Endothelial cell of umbilical vein (primary cell): ENCODE results near the gene PRR3. TPM values are rescaled to one million over a fixed set of nuclear protein-coding genes. Genes with fewer than 3 reads are reported as not detected.

Source experiments
- BruUV-seq: library from RNA; stranded (reverse); fragments of 400-500 nt; replicated peaks from 2 replicates; lab custom pipeline; 2021; lab: Mats Ljungman, UMichigan
- CTCF ChIA-PET: fragments of 300-600, 350-600 bp; sonication (Branson Sonifier 250); formaldehyde crosslinking; loops from one replicate; lab custom pipeline; 2021; ENCODE audit warnings: antibody characterized with exemption, inconsistent platforms; lab: Charles Lee
- POLR2A ChIA-PET: fragments of 300-600, 350-600 bp; sonication (Branson Sonifier 250); formaldehyde crosslinking; loops from one replicate; lab custom pipeline; 2021; ENCODE audit warnings: antibody characterized with exemption, inconsistent platforms; lab: Charles Lee
- DNase-seq: peaks from one replicate; pipeline ENCODE4 v3.0.0-alpha.2; 2011; ENCODE audit warnings: low read depth, low spot score
- FAIRE-seq: peaks from 2 replicates; lab custom pipeline; 2011; peaks lifted over from hg19 to GRCh38; lab: Jason Lieb, UNC
- H2AFZ ChIP-seq: 2 replicates; pipeline ENCODE4 v1.6.0; 2012; ENCODE audit warnings: low read depth, low read length, control low read depth, inconsistent platforms
- H3K27ac ChIP-seq: 2 replicates; pipeline ENCODE4 v1.5.1; 2011; ENCODE audit warnings: low read depth, mild to moderate bottlenecking, control low read depth, low read length, moderate library complexity; ENCODE audit not compliant: insufficient read depth
- H3K27me3 ChIP-seq, 2 experiments: 2 replicates each; pipeline versions ENCODE4 v1.6.0 to v1.6.1; 2011; ENCODE audit warnings: low read length in 2 of 2, mixed read lengths in 1 of 2; ENCODE audit not compliant: control insufficient read depth in 2 of 2, insufficient read depth in 2 of 2
- H3K36me3 ChIP-seq, 2 experiments: 2 replicates in 1 of 2; 3 replicates in 1 of 2; pipeline ENCODE4 v1.5.1; 2011; ENCODE audit warnings: low read length in 2 of 2, mild to moderate bottlenecking in 1 of 2, moderate library complexity in 1 of 2; ENCODE audit not compliant: control insufficient read depth in 2 of 2, insufficient read depth in 2 of 2; ENCODE audit errors: extremely low read depth in 1 of 2
- H3K4me1 ChIP-seq: 3 replicates; pipeline ENCODE4 v1.5.1; 2011; ENCODE audit warnings: mild to moderate bottlenecking, low read length; ENCODE audit not compliant: control insufficient read depth, insufficient read depth; ENCODE audit errors: extremely low read depth
- H3K4me2 ChIP-seq: 2 replicates; pipeline ENCODE4 v1.6.1; 2011; ENCODE audit warnings: low read length, control low read depth, mixed read lengths; ENCODE audit not compliant: insufficient read depth
- H3K4me3 ChIP-seq, 3 experiments: fragments of 200-600 bp in 1 of 3; sonication (generic), shearing (Covaris generic) in 1 of 3; replicated peaks in 1 of 3; 2 replicates each; pipeline ENCODE4 v1.5.1; 2011 to 2016; ENCODE audit warnings: control low read depth in 3 of 3, low read length in 3 of 3, mild to moderate bottlenecking in 2 of 3, inconsistent platforms in 1 of 3, low read depth in 1 of 3, moderate library complexity in 1 of 3; ENCODE audit not compliant: insufficient read depth in 1 of 3
- H3K79me2 ChIP-seq: 2 replicates; pipeline ENCODE4 v1.6.0; 2012; ENCODE audit warnings: low read length, inconsistent platforms; ENCODE audit not compliant: control insufficient read depth, insufficient read depth
- H3K9ac ChIP-seq: replicated peaks from 2 replicates; pipeline ENCODE3; 2011; ENCODE audit warnings: low read length, control low read depth; ENCODE audit not compliant: insufficient read depth; ENCODE audit errors: extremely low read depth
- H3K9me1 ChIP-seq: replicated peaks from 3 replicates; pipeline ENCODE4 v1.6.0; 2011; ENCODE audit warnings: mild to moderate bottlenecking, low read length; ENCODE audit not compliant: control insufficient read depth, insufficient read depth; ENCODE audit errors: extremely low read depth
- H3K9me3 ChIP-seq: replicated peaks from 2 replicates; pipeline ENCODE4 v1.5.1; 2012; ENCODE audit warnings: low read length, inconsistent platforms; ENCODE audit not compliant: control insufficient read depth, insufficient read depth
- H4K20me1 ChIP-seq: replicated peaks from 2 replicates; pipeline ENCODE3; 2011; ENCODE audit warnings: mild to moderate bottlenecking, low read length; ENCODE audit not compliant: control insufficient read depth, insufficient read depth; ENCODE audit errors: extremely low read depth
- EZH2 ChIP-seq: IDR thresholded peaks from 2 replicates; pipeline ENCODE4 v1.6.1; 2012; ENCODE audit warnings: borderline replicate concordance, low read depth, mild to moderate bottlenecking, moderate library complexity, low read length, inconsistent platforms; ENCODE audit not compliant: severe bottlenecking
- FOS ChIP-seq: IDR thresholded peaks from 2 replicates; pipeline ENCODE4 v1.6.1; 2011; ENCODE audit warnings: mild to moderate bottlenecking, low read length, moderate library complexity, borderline replicate concordance; ENCODE audit not compliant: insufficient read depth
- GATA2 ChIP-seq: IDR thresholded peaks from 2 replicates; pipeline ENCODE4 v1.7.0; 2011; ENCODE audit warnings: low read depth, mild to moderate bottlenecking, moderate library complexity, mixed read lengths, low read length; ENCODE audit not compliant: insufficient read length, insufficient read depth
- JUN ChIP-seq: IDR thresholded peaks from 2 replicates; pipeline ENCODE4 v1.6.1; 2011; ENCODE audit warnings: borderline replicate concordance, low read depth; ENCODE audit not compliant: insufficient read length, insufficient read depth
- MYC ChIP-seq: IDR thresholded peaks from one replicate; pipeline ENCODE4 v1.6.1; 2011; ENCODE audit warnings: mild to moderate bottlenecking, low read depth, low read length
- POLR2A ChIP-seq: IDR thresholded peaks from 2 replicates; pipeline ENCODE4 v1.6.1; 2012; ENCODE audit warnings: low read depth, mild to moderate bottlenecking, control low read depth, low read length
- POLR2AphosphoS5 ChIP-seq: IDR thresholded peaks from 2 replicates; pipeline ENCODE4 v1.6.1; 2012; ENCODE audit warnings: low read depth, mild to moderate bottlenecking, control low read depth, low read length, moderate library complexity; ENCODE audit not compliant: insufficient read depth
- dilution Hi-C: fragments of 300-500 bp; cut with MboI; formaldehyde crosslinking; loops from one replicate; pipeline ENCODE4 v1.15.0; 2019; ENCODE audit warnings: low sequenced_read_pairs; ENCODE audit not compliant: extremely low pct_ligation_motif_present
- intact Hi-C: fragments of 100-400 bp; cut with micrococcal nuclease; formaldehyde crosslinking; loops from one replicate; pipeline ENCODE4 v1.10.0; 2022
- polyA plus RNA-seq, 4 experiments: library from polyadenylated mRNA; depleted of rRNA in 3 of 4; stranded (reverse) in 3 of 4; unstranded in 1 of 4; fragments of >200 nt; gene quantifications; 2 replicates each; pipeline versions ENCODE4 v1.2.1 to v1.2.3, GENCODE V29; 2011 to 2012; ENCODE audit warnings: missing spikeins in 1 of 4
- total RNA-seq: library from RNA; stranded (reverse); gene quantifications from 2 replicates; pipeline ENCODE4 v1.2.3, GENCODE V29; 2021
- TF ChIP-seq, protein P1 (sequence below), 2 donors: IDR thresholded peaks; 1 replicate in 1 of 2; 2 replicates in 1 of 2; pipeline ENCODE4 v1.5.1; 2011; ENCODE audit warnings: low read length in 2 of 2, mild to moderate bottlenecking in 2 of 2, moderate library complexity in 2 of 2, control low read depth in 1 of 2, inconsistent platforms in 1 of 2, low read depth in 1 of 2; ENCODE audit not compliant: insufficient read depth in 1 of 2; ENCODE audit errors: extremely low read depth in 1 of 2
- TF ChIP-seq, protein P2 (sequence below): IDR thresholded peaks from 2 replicates; pipeline ENCODE4 v1.6.1; 2011; ENCODE audit not compliant: insufficient read depth, insufficient read length

The PRR3 gene
- total and polyA plus RNA-seq, 2 donors (not counting 3 experiments of a cell fraction or from before 2014, with no cell fraction given) = 10.6 to 22.3 TPM

DNA sequence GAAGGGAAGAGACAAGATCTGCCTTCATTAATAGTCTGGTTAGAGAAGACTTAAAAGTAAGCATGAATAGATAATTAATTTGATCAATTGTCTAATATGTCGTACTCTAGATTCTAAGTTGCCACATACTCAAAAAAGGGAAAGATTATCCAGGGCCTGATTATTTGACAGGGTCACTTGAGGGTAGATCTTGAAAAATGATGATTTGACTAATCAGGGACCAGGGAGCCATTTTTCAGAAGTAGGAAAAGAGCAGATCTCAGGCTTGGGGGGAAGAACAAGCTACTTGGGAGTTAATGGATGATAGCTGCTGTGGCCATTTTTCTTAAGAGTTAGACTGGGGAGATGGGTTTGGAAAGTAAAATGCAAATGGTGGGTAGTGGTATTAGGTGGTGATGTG lies 35.2 kb downstream of the PRR3 start:
- BruUV-seq = no TSS peak
- peaks cover 17 to 18% of the 10 kb centered on the region in 2 experiments for H3K36me3 ChIP-seq
- no peak overlapping the region for H3K4me2 ChIP-seq
- ChIA-PET CTCF (interaction anchor here (1.0 to 1.2 kb wide), 3 partner anchors 47 to 110 kb away, joined by 3 to 8 read pairs (median 5); no protein-coding TSS in a partner anchor), POLR2A (no interaction called here)
- H3K27ac ChIP-seq = no peak overlapping the region
- H4K20me1 ChIP-seq = no peaks in the 10 kb centered on the region
- H3K4me1 ChIP-seq = peaks cover 2% of the 10 kb centered on the region
- FAIRE-seq = no peak
- H3K9ac ChIP-seq = no peak overlapping the region
- no peak overlapping the region for H2AFZ ChIP-seq
- dilution Hi-C loops = no loop called here
- no peak for TF ChIP-seq POLR2AphosphoS5
- TF ChIP-seq JUN = no peak
- no peak for TF ChIP-seq MYC
- TF ChIP-seq EZH2 = no peak
- TF ChIP-seq, protein P1, sequence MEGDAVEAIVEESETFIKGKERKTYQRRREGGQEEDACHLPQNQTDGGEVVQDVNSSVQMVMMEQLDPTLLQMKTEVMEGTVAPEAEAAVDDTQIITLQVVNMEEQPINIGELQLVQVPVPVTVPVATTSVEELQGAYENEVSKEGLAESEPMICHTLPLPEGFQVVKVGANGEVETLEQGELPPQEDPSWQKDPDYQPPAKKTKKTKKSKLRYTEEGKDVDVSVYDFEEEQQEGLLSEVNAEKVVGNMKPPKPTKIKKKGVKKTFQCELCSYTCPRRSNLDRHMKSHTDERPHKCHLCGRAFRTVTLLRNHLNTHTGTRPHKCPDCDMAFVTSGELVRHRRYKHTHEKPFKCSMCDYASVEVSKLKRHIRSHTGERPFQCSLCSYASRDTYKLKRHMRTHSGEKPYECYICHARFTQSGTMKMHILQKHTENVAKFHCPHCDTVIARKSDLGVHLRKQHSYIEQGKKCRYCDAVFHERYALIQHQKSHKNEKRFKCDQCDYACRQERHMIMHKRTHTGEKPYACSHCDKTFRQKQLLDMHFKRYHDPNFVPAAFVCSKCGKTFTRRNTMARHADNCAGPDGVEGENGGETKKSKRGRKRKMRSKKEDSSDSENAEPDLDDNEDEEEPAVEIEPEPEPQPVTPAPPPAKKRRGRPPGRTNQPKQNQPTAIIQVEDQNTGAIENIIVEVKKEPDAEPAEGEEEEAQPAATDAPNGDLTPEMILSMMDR (IDR thresholded peaks at IDR 0.05; ENCODE audit: extremely low read depth in 1 of 2, insufficient read depth in 1 of 2, low read depth in 1 of 2, low read length in 2 of 2) = no peak
- TF ChIP-seq, protein P2, sequence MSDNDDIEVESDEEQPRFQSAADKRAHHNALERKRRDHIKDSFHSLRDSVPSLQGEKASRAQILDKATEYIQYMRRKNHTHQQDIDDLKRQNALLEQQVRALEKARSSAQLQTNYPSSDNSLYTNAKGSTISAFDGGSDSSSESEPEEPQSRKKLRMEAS = no peak
- TF ChIP-seq GATA2 = no peak
- no peak for TF ChIP-seq POLR2A
- no peak for TF ChIP-seq FOS
- no peaks in the 10 kb centered on the region for H3K9me1 ChIP-seq
- intact Hi-C loops = no loop called here
- no peak for DNase-seq
- H3K4me3 ChIP-seq = no peak overlapping the region
- no peaks in the 10 kb centered on the region for H3K27me3 ChIP-seq
- no peaks in the 10 kb centered on the region for H3K9me3 ChIP-seq
- peaks cover 7% of the 10 kb centered on the region for H3K79me2 ChIP-seq
